T-helper 2 cell treated with Interferon-gamma antibody and Interleukin-4, amounts not matched to agents 100 ng/mL and 5 ng/mL, for 36 hours (primary cell): ENCODE measurements around the gene APBA2. TPM values are rescaled to one million over a fixed set of nuclear protein-coding genes. Genes with fewer than 3 reads are reported as not detected.
"Not testable (repeated sequence)": the region's sequence is repeated elsewhere in the genome, so short reads cannot be mapped to it uniquely, and the experiment has no call there.

ENCODE experiments used
- intact Hi-C: fragments of 100-400 bp; cut with micrococcal nuclease; formaldehyde crosslinking; loops from one replicate; pipeline ENCODE4 v1.15.1; 2023
- total RNA-seq: library from RNA; stranded (reverse); gene quantifications from 2 replicates; pipeline ENCODE4 v1.2.3, GENCODE V29; 2022

The APBA2 gene
- total RNA-seq, 1 donor from 2014 or later: 8.1 TPM

- intact Hi-C loops: no loop called here
Observed at GRCh38 chr15:28994831-28995596, 109.2 kb downstream of the APBA2 start.

GRCh38 chr15:28995705-28996104 is 109.9 kb downstream of the APBA2 start:
- intact Hi-C loops: no loop called here

- intact Hi-C loops: no loop called here
Observed at GRCh38 chr15:28996289-28996688, 110.5 kb downstream of the APBA2 start.

- intact Hi-C loops: no loop called here
Observed at GRCh38 chr15:28996953-28997352, 111.2 kb downstream of the APBA2 start.

GRCh38 chr15:28997791-28998190 is 112.0 kb downstream of the APBA2 start:
- intact Hi-C loops: no loop called here

DNA sequence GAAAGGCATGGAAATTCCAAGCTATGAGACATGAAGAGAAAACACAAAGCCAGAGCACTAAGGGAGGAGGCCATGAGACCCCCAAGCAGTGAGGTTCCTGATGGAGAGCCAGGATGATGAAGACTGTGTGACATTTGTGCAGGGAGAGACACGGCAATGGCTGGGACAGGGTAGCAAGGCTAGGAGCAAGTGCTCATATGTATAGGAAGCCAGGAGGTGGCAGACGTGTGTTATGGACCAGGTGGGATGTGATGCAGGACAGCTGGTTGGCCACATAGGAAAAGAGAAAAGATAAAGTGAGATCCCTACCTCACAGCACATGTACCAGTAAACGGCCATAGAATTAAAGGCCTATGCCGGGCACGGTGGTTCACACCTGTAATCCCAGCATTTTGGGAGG is 112.7 kb downstream of the APBA2 start:
- intact Hi-C loops: no loop called here

DNA sequence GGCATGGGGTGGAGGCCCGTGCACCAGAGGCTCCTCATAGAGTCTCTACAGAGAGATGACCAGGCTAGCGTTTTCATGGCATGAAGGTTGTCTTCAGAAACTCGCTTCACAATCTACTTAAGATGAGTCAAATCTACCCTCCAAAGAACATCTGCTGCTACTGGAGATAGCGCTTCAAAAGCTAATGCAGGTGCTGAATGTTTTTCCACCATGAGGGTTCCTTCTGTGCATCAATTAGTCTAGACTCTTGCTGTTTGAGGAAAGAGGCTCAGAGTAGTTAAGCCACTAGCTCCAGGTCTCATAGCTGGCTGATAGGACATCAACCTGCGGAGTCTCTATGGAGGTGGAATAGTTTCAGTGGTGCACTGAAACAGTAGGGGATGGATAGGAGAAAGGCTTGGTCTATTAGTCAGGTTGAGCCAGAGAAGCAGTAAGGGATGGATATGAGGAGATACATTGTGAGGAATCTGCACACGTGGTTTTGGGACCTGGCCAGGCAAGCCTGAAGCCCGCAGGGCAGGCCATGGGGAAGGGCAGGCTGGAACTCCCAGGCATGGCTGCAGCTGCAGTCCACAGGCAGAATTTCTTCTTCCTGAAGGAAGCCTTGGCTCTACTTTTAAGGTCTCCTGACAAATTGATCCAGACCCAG is 117.5 kb downstream of the APBA2 start:
- intact Hi-C loops: no loop called here

DNA sequence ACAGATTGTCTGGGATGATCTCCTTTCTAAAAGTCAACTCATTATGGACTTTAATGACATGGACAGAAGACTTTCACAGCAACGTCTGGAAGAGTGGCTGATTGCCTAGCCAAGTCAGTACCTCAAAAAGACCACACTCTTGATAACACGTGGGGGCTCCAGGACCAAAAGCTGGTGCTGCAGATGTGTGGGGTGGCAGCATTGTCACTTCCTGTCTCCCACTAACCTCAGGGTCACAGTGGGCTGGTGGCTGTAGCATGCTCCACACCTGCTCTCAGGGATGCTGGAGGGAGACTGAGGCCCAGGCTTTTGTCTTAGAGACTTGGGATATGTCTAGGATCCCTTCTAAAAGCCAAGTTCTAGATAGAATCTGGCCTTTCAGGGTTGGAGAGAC is 118.1 kb downstream of the APBA2 start:
- intact Hi-C loops: no loop called here

- intact Hi-C loops: no loop called here
Observed at GRCh38 chr15:29005931-29006330, 120.2 kb downstream of the APBA2 start.

GRCh38 chr15:29008846-29009245 is 123.1 kb downstream of the APBA2 start:
- intact Hi-C loops: no loop called here

GRCh38 chr15:29012097-29012496 is 126.3 kb downstream of the APBA2 start:
- intact Hi-C loops: no loop called here

DNA sequence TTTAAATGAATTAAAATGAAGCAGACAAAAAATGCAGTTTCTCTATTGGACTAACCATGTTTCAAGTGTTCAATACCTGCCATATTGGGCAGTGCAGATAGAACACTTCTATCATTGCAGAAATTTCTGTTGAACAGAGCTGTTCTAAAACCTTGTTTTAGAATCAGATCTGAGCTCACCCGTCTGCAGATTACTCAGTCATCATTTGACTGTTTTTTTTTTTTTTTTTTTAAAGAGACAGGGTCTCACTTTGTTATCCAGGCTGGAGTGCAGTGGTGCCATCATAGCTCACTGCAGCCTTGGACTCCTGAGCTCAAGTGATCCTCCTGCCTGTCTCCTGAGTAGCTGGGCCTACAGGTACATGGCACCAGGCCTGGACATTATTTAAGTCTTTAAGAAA is 128.7 kb downstream of the APBA2 start:
- intact Hi-C loops: no loop called here

GRCh38 chr15:29016518-29016917 is 130.7 kb downstream of the APBA2 start:
- intact Hi-C loops: no loop called here

- intact Hi-C loops: no loop called here
Observed at GRCh38 chr15:29018120-29018805, 132.5 kb downstream of the APBA2 start.

- intact Hi-C loops: no loop called here
Observed at GRCh38 chr15:29018995-29019976, 133.5 kb downstream of the APBA2 start.

DNA sequence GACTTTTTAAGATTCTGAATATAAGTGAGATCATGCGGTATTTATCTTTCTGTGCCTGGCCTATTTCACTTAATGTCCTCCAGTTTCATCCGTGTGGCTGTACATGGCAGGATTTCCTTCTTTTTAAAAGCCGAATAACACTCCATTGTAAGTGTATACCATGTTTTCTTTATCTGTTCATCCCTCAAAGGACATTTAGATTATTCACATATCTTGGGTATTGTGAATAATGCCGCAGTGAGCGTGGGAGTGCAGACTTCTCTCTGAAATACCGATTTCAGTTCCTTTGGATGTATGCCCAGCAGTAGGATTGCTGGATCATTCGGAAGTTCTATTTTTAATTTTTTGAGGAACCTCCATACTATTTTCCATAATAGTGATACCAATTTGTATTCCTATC is 136.1 kb downstream of the APBA2 start:
- intact Hi-C loops: no loop called here

DNA sequence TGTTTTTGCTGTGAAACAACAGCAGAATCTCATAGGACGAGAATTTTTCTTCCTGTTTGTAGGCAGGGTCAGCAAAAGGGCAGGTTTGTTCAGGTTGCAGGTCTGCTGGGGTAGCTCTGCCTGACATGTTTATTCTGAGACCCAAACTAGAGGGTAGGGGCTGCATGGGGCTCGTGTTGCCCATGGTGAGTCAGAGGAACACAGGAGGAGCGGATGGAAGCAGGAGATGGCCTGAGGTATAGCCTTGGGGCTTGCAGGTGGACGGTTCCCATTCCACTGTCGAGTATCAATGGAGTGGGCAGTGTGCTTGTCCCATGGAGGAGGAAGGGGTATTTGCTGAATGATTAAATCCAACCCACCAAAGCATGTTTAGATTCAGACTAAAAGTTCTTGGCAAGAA is 138.9 kb downstream of the APBA2 start:
- intact Hi-C loops: no loop called here

- intact Hi-C loops: not testable (repeated sequence)
Observed at GRCh38 chr15:29025411-29025810, 139.6 kb downstream of the APBA2 start.

GRCh38 chr15:29028158-29028557 is 142.4 kb downstream of the APBA2 start:
- intact Hi-C loops: not testable (repeated sequence)

- intact Hi-C loops: no loop called here
Observed at GRCh38 chr15:29029651-29030195, 143.9 kb downstream of the APBA2 start.
